ENCODE data around the gene INSM1. TPM values are rescaled to one million over a fixed set of nuclear protein-coding genes. Genes with fewer than 3 reads are reported as not detected.

Gene INSM1
- total and polyA plus RNA-seq, 2 experiments from 2014 or later: 0.55 to 1.2 TPM

GRCh38 chr20:20412750-20413149 is 44.8 kb downstream of the INSM1 start:
- Histone ChIP-seq H3K4me2 (no peak overlapping the region), H3K36me3 (ENCODE audit: insufficient read depth) (no peaks in the 10 kb centered on the region), H3K27me3 (ENCODE audit: insufficient read depth) (no peaks in the 10 kb centered on the region), H3F3A (replicated peaks; ENCODE audit: low read depth) (no peaks in the 10 kb centered on the region; the same call in 1 of the 2 replicates), H3K4me1 (ENCODE audit: insufficient read depth) (peaks cover 32% of the 10 kb centered on the region), H3K79me2 (replicated peaks; ENCODE audit: insufficient read depth) (no peaks in the 10 kb centered on the region), H4K20me1 (replicated peaks; ENCODE audit: insufficient read depth) (no peaks in the 10 kb centered on the region), H3K4me3 (no peak overlapping the region), H2AFZ (no peak overlapping the region), H3K9me2 (ENCODE audit: insufficient read depth) (no peaks in the 10 kb centered on the region), H3K27ac (ENCODE audit: low read depth) (no peak overlapping the region)
- Mint-ChIP-seq H3K27ac (no peak overlapping the region), H3K27me3 (ENCODE audit: insufficient read depth, low read depth, poor library complexity) (no peaks in the 10 kb centered on the region), H3K4me3 (no peak overlapping the region), H3K4me1 (peaks cover 62% of the 10 kb centered on the region), H3K36me3 (ENCODE audit: low read depth) (no peaks in the 10 kb centered on the region), H3K9me3 (no peaks in the 10 kb centered on the region)
- ATAC-seq: no peak
- no peak for DNase-seq (ENCODE audit: low spot score)
- TF ChIP-seq POLR2AphosphoS5 (IDR thresholded peaks at IDR 0.05; ENCODE audit: low read depth): no peak
- TF ChIP-seq JUNB (IDR thresholded peaks at IDR 0.05; ENCODE audit: unreplicated experiment): no peak
- no peak for TF ChIP-seq ZNF462 (CRISPR knock-in tag; IDR thresholded peaks at IDR 0.05)
- TF ChIP-seq CREB1 (CRISPR knock-in tag; IDR thresholded peaks at IDR 0.05; ENCODE audit: low read depth): no peak
- TF ChIP-seq EZH2phosphoT487 (IDR thresholded peaks at IDR 0.05; ENCODE audit: unreplicated experiment): no peak
- TF ChIP-seq NANOG (IDR thresholded peaks at IDR 0.05; ENCODE audit: borderline replicate concordance): no peak
- no peak for TF ChIP-seq ZNF114 (CRISPR knock-in tag; IDR thresholded peaks at IDR 0.05)
- TF ChIP-seq CTCF (conservative IDR thresholded peaks at IDR 0.05; ENCODE audit: low read depth in 2 of 2): no peak
- TF ChIP-seq ZNF331 (CRISPR knock-in tag; IDR thresholded peaks at IDR 0.05; ENCODE audit: low read depth): no peak
- no peak for TF ChIP-seq REST (IDR thresholded peaks at IDR 0.05; ENCODE audit: unreplicated experiment)
- no peak for TF ChIP-seq STAT1 (IDR thresholded peaks at IDR 0.05; ENCODE audit: unreplicated experiment)
- no peak for TF ChIP-seq EZH2 (IDR thresholded peaks at IDR 0.05; ENCODE audit: low read depth, unreplicated experiment)
- TF ChIP-seq ETS1 (IDR thresholded peaks at IDR 0.05): no peak

All from GM23338 (cell line).